Spinal cord (tissue), 10 donors: ENCODE results near the gene BCL7C. TPM values are rescaled to one million over a fixed set of nuclear protein-coding genes. Genes with fewer than 3 reads are reported as not detected.
A peak's percentile ranks its signal among the peaks of the same experiment; 100 is the strongest.
"Not testable (repeated sequence)": the region's sequence is repeated elsewhere in the genome, so short reads cannot be mapped to it uniquely, and the experiment has no call there.

Experiments used
- DNase-seq, 6 donors: peaks; one replicate each; pipeline versions ENCODE4 v3.0.0 to v3.0.0-alpha.2; 2013 to 2015; ENCODE audit warnings: low spot score in 6 of 6, low read depth in 4 of 6
- H3K27ac ChIP-seq: one replicate; pipeline ENCODE4 v1.5.1; 2013; ENCODE audit warnings: low read depth, low read length, control low read depth
- H3K27me3 ChIP-seq: one replicate; pipeline ENCODE4 v1.6.1; 2013; ENCODE audit warnings: low read length; ENCODE audit not compliant: control insufficient read depth, insufficient read depth
- H3K36me3 ChIP-seq: one replicate; pipeline ENCODE4 v1.6.1; 2013; ENCODE audit warnings: low read length; ENCODE audit not compliant: control insufficient read depth, insufficient read depth
- H3K4me1 ChIP-seq: one replicate; pipeline ENCODE4 v1.6.1; 2013; ENCODE audit warnings: low read length; ENCODE audit not compliant: control insufficient read depth, insufficient read depth
- H3K4me3 ChIP-seq: one replicate; pipeline ENCODE4 v1.5.1; 2013; ENCODE audit warnings: low read depth, low read length, control low read depth
- H3K9me3 ChIP-seq: one replicate; pipeline ENCODE4 v1.6.1; 2013; ENCODE audit warnings: low read length; ENCODE audit not compliant: control insufficient read depth, insufficient read depth
- WGBS: methylation state at CpG from one replicate; pipeline ENCODE4 v1.1.5; 2013; ENCODE audit warnings: missing lambda C conversion rate; ENCODE audit not compliant: insufficient coverage; 5-methylcytosine and 5-hydroxymethylcytosine counted together
- polyA plus RNA-seq, 2 donors: library from polyadenylated mRNA; unstranded; fragments of 120-200 nt; gene quantifications; one replicate each; pipeline ENCODE4 v1.2.1, GENCODE V29; 2013; ENCODE audit not compliant: insufficient read length in 2 of 2
- total RNA-seq, 2 donors: library from RNA; depleted of rRNA in 1 of 2; stranded (reverse); fragments of 120-200 nt in 1 of 2; fragments of >200 nt in 1 of 2; gene quantifications; one replicate each; pipeline versions ENCODE4 v1.2.3 to v1.2.4, GENCODE V29; 2013 to 2014
- donor health status: healthy.

BCL7C gene
- total and polyA plus RNA-seq, 4 donors: 27.0 to 71.7 (median 44.0) TPM

DNA sequence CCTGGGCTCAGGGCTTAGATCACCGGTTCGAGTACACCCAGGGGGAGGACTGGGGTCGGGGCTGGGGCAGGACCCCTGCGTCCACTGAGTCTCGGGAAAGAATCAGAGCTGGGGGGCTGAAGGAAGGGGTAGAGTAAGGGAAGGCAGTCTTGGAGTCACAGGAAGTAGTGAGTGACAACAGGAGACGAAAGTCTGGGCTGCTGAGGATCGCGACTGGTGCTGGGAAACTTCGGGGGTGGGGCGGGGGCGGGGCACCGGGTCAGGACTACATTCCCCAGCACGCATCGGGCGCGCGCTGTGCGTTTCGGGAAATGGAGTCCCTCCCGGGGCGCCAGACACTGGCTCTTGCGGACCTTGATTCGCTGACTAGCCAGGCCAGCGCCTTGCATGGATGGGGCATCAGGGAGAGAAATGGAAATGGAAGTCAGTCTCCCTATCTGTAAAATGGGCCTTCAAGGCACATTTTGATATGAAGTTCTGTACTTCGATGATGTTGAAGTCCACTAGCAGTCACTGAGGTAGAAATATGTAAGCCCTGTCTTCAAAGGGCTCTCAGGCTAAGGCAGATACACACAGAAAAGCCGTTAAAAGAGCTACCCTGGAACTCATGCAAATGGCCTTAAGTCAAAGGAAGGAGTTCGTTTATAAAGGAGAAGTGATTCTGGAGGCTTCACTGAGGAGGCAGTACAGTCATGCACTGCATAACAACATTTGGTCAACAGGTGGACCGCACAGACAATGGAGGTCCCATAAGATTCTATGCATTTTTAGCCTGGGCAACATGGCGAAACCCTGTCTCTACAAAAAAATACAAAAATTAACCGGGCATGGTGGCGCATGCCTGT, 3.2 kb upstream of the BCL7C start:
- H3K4me1 ChIP-seq: peaks cover 43% of the 10 kb centered on the region
- no peaks in the 10 kb centered on the region for H3K27me3 ChIP-seq
- peak in 4 of 6 donors; percentile 77 to 96 (median 91) for DNase-seq
- H3K36me3 ChIP-seq: peaks cover 10% of the 10 kb centered on the region
- H3K4me3 ChIP-seq: peak overlapping the region; percentile 75
- 18% methylated on average over 29 of the region's 31 CpGs for WGBS
- H3K9me3 ChIP-seq: no peaks in the 10 kb centered on the region
- H3K27ac ChIP-seq: peak overlapping the region; percentile 100

DNA sequence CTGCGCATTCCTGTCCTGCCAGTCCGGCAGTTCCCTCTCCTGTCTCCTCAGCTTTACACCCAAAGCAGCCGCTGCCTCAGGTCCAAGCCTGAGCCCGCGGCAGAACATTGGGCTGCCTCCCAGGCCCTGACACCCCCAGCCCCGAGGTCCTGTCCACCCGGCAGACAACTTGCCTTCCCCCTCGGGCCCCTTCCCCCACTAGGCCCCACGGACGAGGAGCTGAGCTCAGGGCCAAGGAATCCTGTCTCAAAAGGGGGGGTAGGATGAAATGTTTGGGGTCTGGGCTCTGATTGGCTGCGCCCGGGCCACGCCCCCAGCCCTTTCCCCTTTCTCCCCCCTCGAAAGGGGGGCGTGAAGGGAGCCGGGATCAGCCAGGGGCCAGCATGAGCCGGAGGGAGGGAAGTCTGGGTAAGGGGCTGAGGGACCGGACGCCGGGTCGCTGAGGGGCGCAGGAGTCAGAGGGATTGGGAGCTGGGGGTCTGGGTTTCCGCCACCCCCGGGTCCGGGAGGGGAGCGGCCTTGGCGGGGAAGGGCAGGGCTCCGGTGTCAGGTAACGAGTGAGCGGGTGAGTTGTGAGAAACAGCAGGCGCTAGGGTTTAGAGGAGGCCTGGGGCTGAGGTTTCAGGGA, 2.5 kb upstream of the BCL7C start, which contains the start of gene CTF1:
CTF1 (plus strand) TSS at position 354 of the 628 bp plus-strand sequence; CDS start at position 384, 30 bp downstream.
- peaks cover 38% of the 10 kb centered on the region for H3K4me1 ChIP-seq
- H3K27ac ChIP-seq: peak within 1 kb of the TSS; percentile 100
- H3K27me3 ChIP-seq: no peaks in the 10 kb centered on the region
- peak in 3 of 6 donors; percentile 70 to 92 (median 85) for DNase-seq
- H3K36me3 ChIP-seq: peaks cover 16% of the 10 kb centered on the region
- WGBS: 6% methylated on average over 22 of the region's 31 CpGs
- peak within 1 kb of the TSS; percentile 75 for H3K4me3 ChIP-seq
- H3K9me3 ChIP-seq: no peaks in the 10 kb centered on the region

DNA sequence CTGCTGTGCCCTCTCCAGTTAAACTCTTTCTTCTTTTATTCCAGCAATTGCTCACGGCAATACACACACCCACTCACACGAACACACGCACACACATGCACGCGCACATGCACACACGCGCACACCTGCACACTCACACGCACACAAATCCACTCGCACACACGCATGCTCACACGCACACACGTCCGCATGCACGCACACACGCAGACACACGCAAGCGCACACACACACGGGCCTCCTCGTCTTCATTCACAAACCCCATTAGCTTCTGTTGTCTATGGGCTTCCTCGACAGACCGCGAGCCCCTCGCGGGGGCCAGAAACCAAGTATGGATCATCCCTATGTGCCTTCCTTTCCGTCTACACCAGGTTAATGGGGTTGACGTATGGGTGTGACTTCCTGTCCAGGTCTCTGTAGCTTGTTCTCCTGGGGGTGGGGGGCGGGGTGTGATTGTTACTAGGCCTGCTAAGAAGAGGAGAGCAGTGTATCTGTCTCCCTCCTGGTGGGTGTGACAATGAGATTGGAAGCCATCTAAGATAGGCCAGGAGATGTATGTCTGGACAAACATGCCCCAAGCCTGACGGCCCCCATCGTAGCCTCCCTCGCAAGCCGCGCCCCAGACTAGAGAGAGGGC, 1.9 kb upstream of the BCL7C start:
- H3K9me3 ChIP-seq: no peaks in the 10 kb centered on the region
- peak overlapping the region; percentile 100 for H3K27ac ChIP-seq
- H3K4me1 ChIP-seq: peaks cover 37% of the 10 kb centered on the region
- WGBS: 63% methylated on average over 23 of the region's 32 CpGs
- H3K36me3 ChIP-seq: peaks cover 21% of the 10 kb centered on the region
- no peak for DNase-seq
- H3K27me3 ChIP-seq: no peaks in the 10 kb centered on the region
- peak overlapping the region; percentile 75 for H3K4me3 ChIP-seq

- peak overlapping the region; percentile 49 for H3K4me3 ChIP-seq
- H3K27me3 ChIP-seq: no peaks in the 10 kb centered on the region
- H3K4me1 ChIP-seq: peaks cover 37% of the 10 kb centered on the region
- no peak for DNase-seq
- H3K36me3 ChIP-seq: peaks cover 28% of the 10 kb centered on the region
- H3K27ac ChIP-seq: peak overlapping the region; percentile 100
- WGBS: 63% methylated on average over 7 of the region's 16 CpGs
- no peaks in the 10 kb centered on the region for H3K9me3 ChIP-seq
These were observed 877 bp upstream of the BCL7C start for GRCh38 chr16:30894540-30895368.

DNA sequence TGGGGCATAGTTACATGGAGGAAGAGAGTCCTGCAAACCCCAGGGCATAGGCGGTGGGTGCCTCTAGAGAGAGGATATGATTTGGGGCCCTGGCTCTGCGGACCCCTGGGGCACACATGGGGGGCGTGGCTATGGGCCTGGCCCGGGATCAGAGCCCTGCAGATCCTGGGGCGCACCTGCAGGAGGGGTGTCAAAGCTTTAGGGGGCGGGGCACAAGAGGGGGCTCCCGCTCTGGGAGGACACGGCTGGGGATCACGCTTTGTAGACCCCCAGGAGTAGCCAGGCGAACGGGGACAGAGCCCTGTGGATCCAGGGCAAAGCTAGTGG, 497 bp downstream of the BCL7C start:
- Histone ChIP-seq H3K27me3 (no peaks in the 10 kb centered on the region), H3K9me3 (no peaks in the 10 kb centered on the region), H3K27ac (peak overlapping the region; percentile 80), H3K36me3 (peaks cover 42% of the 10 kb centered on the region), H3K4me3 (peak overlapping the region; percentile 80), H3K4me1 (peaks cover 37% of the 10 kb centered on the region)
- DNase-seq: peak in 1 of 6 donors; percentile 17
- 0% methylated on average over 11 of the region's 11 CpGs for WGBS

GRCh38 chr16:30892670-30893416, 1.0 kb downstream of the BCL7C start:
- Histone ChIP-seq H3K27ac (peak overlapping the region; percentile 80), H3K36me3 (peaks cover 47% of the 10 kb centered on the region), H3K9me3 (no peaks in the 10 kb centered on the region), H3K27me3 (no peaks in the 10 kb centered on the region), H3K4me3 (peak overlapping the region; percentile 80), H3K4me1 (peaks cover 37% of the 10 kb centered on the region)
- 65% methylated on average over 8 of the region's 20 CpGs for WGBS
- DNase-seq: no peak

GRCh38 chr16:30891043-30891823, 2.6 kb downstream of the BCL7C start:
- H3K4me3 ChIP-seq, H3K27me3 ChIP-seq, H3K27ac ChIP-seq, H3K9me3 ChIP-seq, DNase-seq: not testable (repeated sequence)
- Histone ChIP-seq H3K4me1 (peaks cover 29% of the 10 kb centered on the region), H3K36me3 (peaks cover 63% of the 10 kb centered on the region)
- 96% methylated on average over 4 of the region's 15 CpGs for WGBS

DNA sequence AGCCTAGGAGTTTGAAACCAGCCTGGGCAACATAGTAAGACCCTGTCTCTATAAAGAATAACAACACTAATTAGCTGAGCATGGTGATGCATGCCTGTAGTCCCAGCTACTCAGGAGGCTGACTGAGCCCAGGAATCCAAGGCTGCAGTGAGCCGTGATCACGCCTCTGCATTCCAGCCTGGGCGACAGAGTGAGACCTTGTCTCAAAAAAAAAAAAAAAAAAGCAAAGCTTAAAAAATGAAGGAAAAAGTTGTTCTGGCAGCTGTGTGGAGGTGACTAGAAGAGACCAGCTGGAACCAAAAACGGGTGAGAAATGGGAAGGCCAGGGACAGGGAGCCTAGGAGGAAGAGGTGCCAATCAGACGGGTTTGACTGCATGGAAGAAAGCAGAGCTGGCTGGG, 4.2 kb downstream of the BCL7C start:
- peaks cover 71% of the 10 kb centered on the region for H3K36me3 ChIP-seq
- no peaks in the 10 kb centered on the region for H3K9me3 ChIP-seq
- peaks cover 20% of the 10 kb centered on the region for H3K4me1 ChIP-seq
- 93% methylated on average over 5 of the region's 5 CpGs for WGBS
- no peaks in the 10 kb centered on the region for H3K27me3 ChIP-seq
- no peak for DNase-seq
- no peak overlapping the region for H3K4me3 ChIP-seq
- no peak overlapping the region for H3K27ac ChIP-seq
